NCI-H1048 (cell line): ENCODE results near the gene S100A7A.
"Not testable (repeated sequence)": the region's sequence is repeated elsewhere in the genome, so short reads cannot be mapped to it uniquely, and the experiment has no call there.

Experiments
- DNase-seq: peaks from one replicate; lab custom pipeline; 2025; lab: John Stamatoyannopoulos, UW

Gene S100A7A

GRCh38 chr1:153459655-153460054 lies 43.3 kb downstream of the S100A7A start:
- DNase-seq, result no peak

DNA sequence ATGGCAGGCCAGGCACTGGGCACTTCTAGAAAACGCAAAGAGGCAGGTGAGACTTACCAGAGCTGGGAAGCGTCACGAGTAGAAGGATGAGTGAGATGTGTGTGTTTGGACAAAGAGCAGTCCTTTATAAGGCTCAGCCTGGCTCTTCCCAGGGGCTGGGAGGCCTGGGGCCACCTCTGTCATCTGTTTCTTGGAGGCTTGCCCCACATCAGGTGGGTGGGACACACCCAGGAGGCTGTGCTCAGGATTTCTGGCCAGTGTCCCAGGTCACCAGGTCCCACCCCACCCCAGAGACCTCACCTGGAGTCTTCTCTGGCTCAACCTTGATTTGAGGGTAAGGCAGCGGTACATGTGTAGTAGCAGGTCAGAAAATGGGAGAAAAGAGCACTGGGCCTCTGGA lies 44.2 kb downstream of the S100A7A start, which contains the start of gene S100A7:
S100A7 (minus strand) TSS at position 101 of the 400 bp plus-strand sequence. CDS start 1,638 bp downstream, outside the sequence.
- DNase-seq, result no peak

- not testable (repeated sequence) for DNase-seq
These were observed 46.4 kb downstream of the S100A7A start for GRCh38 chr1:153462741-153463140.

- DNase-seq, result no peak
These were observed 49.7 kb downstream of the S100A7A start for GRCh38 chr1:153465811-153466636.

- DNase-seq, result no peak
These were observed 50.6 kb downstream of the S100A7A start for GRCh38 chr1:153466908-153467307.

DNA sequence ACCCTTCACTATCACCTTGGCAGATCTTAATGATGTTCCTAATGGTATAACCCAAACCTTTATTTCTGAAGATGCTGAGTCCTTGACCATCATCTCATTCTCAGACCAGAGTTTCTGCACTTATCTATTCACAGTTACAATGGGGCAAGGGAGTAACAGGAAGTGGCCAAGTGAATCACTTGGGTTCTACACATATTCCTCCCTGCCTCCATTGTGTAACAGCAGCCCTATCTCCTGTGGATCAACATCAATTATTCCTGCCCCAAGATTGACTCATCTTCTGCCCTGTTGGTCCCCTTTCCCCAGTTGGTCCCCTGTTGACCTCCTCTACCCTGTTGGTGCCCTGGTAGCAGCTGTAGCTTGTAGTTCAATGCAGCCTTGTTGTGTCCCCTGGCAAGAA lies 54.4 kb downstream of the S100A7A start:
- DNase-seq, result no peak
